OCI-LY3 (cell line): Measurements from ENCODE around the gene TAC4.

Experiments
- H2AFZ ChIP-seq: fragments of 200-600, 300-600 bp; shearing (Covaris generic); 2 replicates; pipeline ENCODE4 v1.6.0; 2014; ENCODE audit warnings: antibody characterized with exemption, low read depth, low read length
- H3K27ac ChIP-seq: fragments of 200-600, 300-600 bp; sonication (generic); 2 replicates; pipeline ENCODE4 v1.5.1; 2014; ENCODE audit warnings: mild to moderate bottlenecking, low read length, moderate library complexity, mixed read lengths
- H3K27me3 ChIP-seq: fragments of 200-600, 300-600 bp; sonication (generic); 2 replicates; pipeline ENCODE4 v1.6.1; 2014; ENCODE audit warnings: low read depth, low read length, mixed read lengths
- H3K36me3 ChIP-seq: fragments of 200-600, 300-600 bp; sonication (generic); replicated peaks from 2 replicates; pipeline ENCODE3; 2014; ENCODE audit warnings: low read depth, low read length, mixed read lengths
- H3K4me1 ChIP-seq: fragments of 300-600, 200-600 bp; sonication (generic); 2 replicates; pipeline ENCODE4 v1.6.1; 2014; ENCODE audit warnings: low read length, mixed read lengths
- H3K4me2 ChIP-seq: fragments of 200-600, 300-600 bp; sonication (generic); 2 replicates; pipeline ENCODE4 v1.6.1; 2014; ENCODE audit warnings: low read length, mixed read lengths
- H3K4me3 ChIP-seq: fragments of 300-600, 200-600 bp; sonication (generic); 2 replicates; pipeline ENCODE4 v1.5.1; 2014; ENCODE audit warnings: antibody characterized with exemption, mild to moderate bottlenecking, low read length, moderate library complexity
- H3K79me2 ChIP-seq: fragments of 300-600, 200-600 bp; shearing (Covaris generic); 2 replicates; pipeline ENCODE4 v1.6.1; 2014; ENCODE audit warnings: mild to moderate bottlenecking, low read length, mixed read lengths
- H3K9ac ChIP-seq: fragments of 300-600, 200-600 bp; shearing (Covaris generic); 2 replicates; pipeline ENCODE4 v1.6.0; 2014; ENCODE audit warnings: mild to moderate bottlenecking, low read length, moderate library complexity
- H3K9me3 ChIP-seq: fragments of 200-600, 300-600 bp; shearing (Covaris generic); 2 replicates; pipeline ENCODE4 v1.6.1; 2014; ENCODE audit warnings: low read length, mixed read lengths; ENCODE audit not compliant: insufficient read depth
- H4K20me1 ChIP-seq: fragments of 200-600, 300-600 bp; sonication (generic); 2 replicates; pipeline ENCODE4 v1.6.1; 2016; ENCODE audit warnings: low read length, mixed read lengths; ENCODE audit not compliant: insufficient read depth
- EZH2phosphoT487 ChIP-seq: fragments of 200-600 bp; shearing (Covaris generic); IDR thresholded peaks from 2 replicates; pipeline ENCODE4 v1.6.1; 2018; ENCODE audit warnings: antibody characterized with exemption, mixed run types, low read depth
- TF ChIP-seq, protein P1 (sequence below): fragments of 200-600, 300-600 bp; sonication (generic); IDR thresholded peaks from 2 replicates; pipeline ENCODE4 v1.5.1; 2014; ENCODE audit warnings: antibody characterized with exemption, low read length, low read depth

TAC4 gene

DNA sequence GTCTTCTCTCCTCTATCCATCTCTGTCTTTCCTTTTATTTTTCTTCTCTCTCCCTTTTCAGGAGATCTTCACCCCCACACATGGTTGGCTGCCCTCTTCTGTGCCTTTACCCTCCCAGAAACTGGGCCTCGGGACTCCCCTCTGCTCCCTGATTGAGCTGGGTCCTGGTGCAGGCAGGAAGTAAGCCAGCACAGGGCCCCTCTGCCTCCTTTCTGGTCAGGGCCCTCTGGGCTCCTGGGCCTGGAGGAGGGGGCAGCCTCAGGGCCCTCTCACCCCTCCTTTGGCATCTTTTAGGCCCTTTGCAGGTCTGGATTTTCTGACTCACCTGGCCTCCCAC, 21.1 kb upstream of the TAC4 start:
- Histone ChIP-seq H3K4me1 (no peaks in the 10 kb centered on the region), H3K9ac (no peak overlapping the region), H3K79me2 (no peaks in the 10 kb centered on the region), H3K27ac (no peak overlapping the region), H3K27me3 (no peaks in the 10 kb centered on the region), H3K36me3 (no peaks in the 10 kb centered on the region), H3K4me2 (no peak overlapping the region), H2AFZ (no peak overlapping the region), H3K9me3 (no peaks in the 10 kb centered on the region), H4K20me1 (no peaks in the 10 kb centered on the region), H3K4me3 (no peak overlapping the region)
- no peak for TF ChIP-seq EZH2phosphoT487
- TF ChIP-seq, protein P1, sequence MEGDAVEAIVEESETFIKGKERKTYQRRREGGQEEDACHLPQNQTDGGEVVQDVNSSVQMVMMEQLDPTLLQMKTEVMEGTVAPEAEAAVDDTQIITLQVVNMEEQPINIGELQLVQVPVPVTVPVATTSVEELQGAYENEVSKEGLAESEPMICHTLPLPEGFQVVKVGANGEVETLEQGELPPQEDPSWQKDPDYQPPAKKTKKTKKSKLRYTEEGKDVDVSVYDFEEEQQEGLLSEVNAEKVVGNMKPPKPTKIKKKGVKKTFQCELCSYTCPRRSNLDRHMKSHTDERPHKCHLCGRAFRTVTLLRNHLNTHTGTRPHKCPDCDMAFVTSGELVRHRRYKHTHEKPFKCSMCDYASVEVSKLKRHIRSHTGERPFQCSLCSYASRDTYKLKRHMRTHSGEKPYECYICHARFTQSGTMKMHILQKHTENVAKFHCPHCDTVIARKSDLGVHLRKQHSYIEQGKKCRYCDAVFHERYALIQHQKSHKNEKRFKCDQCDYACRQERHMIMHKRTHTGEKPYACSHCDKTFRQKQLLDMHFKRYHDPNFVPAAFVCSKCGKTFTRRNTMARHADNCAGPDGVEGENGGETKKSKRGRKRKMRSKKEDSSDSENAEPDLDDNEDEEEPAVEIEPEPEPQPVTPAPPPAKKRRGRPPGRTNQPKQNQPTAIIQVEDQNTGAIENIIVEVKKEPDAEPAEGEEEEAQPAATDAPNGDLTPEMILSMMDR: no peak

DNA sequence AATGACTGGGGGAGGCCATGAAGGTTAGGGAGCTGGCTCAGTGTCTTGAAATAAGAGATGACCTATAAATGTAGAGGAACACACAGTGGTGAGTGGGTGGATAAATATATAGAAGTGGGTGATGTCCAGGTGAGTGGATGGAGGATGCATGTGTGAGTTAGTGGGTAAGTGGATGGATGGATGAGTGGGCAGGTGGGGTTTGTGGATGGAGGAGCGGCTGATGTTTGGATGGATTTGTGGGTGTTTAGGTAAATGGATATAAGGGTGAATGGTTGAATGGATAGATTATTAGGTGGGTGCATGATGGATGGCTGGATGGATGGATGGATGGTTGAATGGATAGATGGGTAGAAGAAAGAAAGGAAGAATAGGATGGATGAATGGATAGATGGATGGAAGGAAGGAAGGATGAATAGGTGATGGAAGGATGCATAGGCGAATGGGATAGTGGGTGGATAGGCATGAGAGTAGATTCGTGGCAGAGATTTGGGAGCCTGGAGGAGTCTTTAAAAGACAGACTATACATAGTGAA, 19.1 kb upstream of the TAC4 start:
- Histone ChIP-seq H3K36me3 (no peaks in the 10 kb centered on the region), H3K9me3 (no peaks in the 10 kb centered on the region), H3K4me1 (no peaks in the 10 kb centered on the region), H3K9ac (no peak overlapping the region), H3K79me2 (no peaks in the 10 kb centered on the region), H3K27me3 (no peaks in the 10 kb centered on the region), H4K20me1 (no peaks in the 10 kb centered on the region), H3K4me3 (no peak overlapping the region), H3K4me2 (no peak overlapping the region), H3K27ac (no peak overlapping the region), H2AFZ (no peak overlapping the region)
- TF ChIP-seq, protein P1: no peak
- TF ChIP-seq EZH2phosphoT487: no peak

DNA sequence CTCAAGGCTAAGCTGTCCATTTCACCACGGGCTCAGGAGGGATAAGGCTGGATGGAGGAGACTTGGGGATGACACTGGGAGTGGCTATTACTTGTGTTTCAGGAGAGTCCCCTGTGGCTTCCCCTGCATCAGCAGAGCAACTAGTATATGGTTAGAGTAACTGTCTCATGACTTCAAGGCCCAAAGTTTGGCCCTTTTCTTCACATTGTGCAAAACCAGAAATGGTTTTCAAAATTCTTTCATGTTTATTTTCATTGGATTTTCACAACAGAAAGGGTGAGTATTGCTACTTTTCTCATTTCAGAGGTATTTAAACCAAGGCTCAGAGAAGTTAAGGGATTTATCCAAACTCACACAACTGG, 18.1 kb upstream of the TAC4 start:
- H3K27me3 ChIP-seq: no peaks in the 10 kb centered on the region
- H3K79me2 ChIP-seq: no peaks in the 10 kb centered on the region
- H3K4me2 ChIP-seq: no peak overlapping the region
- no peaks in the 10 kb centered on the region for H3K4me1 ChIP-seq
- H2AFZ ChIP-seq: no peak overlapping the region
- no peak overlapping the region for H3K4me3 ChIP-seq
- H3K36me3 ChIP-seq: no peaks in the 10 kb centered on the region
- H3K9ac ChIP-seq: no peak overlapping the region
- H4K20me1 ChIP-seq: no peaks in the 10 kb centered on the region
- H3K9me3 ChIP-seq: no peaks in the 10 kb centered on the region
- H3K27ac ChIP-seq: no peak overlapping the region
- TF ChIP-seq, protein P1: no peak
- TF ChIP-seq EZH2phosphoT487: no peak

DNA sequence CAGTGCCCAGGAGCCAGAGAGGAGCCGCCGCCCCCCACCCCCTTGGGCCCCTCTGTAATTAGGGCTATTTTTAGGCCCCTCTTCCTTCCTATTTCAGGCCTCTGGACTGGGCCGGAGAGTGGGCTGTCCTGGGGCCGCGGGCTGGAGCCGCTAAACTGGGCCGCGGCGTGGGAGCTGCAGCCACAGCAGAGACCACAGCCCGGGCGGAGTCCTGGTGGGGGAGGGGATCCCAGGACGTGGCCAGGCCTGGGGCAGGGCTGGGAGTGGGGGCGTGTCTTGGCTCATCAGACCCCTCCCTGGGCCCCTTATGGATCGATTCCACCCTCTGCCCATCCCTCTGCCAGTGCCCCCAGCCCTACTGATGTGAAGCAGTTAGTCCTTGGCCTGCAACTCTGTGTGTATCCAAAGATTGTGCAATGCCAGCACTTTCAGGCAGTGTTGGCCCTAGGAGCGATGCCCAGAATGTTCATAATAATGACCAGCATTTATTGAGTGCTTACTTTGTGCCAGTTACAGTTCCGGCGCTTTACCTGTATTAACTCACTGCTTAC, 15.0 kb upstream of the TAC4 start:
- Histone ChIP-seq H3K27ac (no peak overlapping the region), H3K79me2 (no peaks in the 10 kb centered on the region), H3K4me3 (no peak overlapping the region), H3K4me1 (no peaks in the 10 kb centered on the region), H3K4me2 (no peak overlapping the region), H2AFZ (no peak overlapping the region), H3K9me3 (no peaks in the 10 kb centered on the region), H3K36me3 (no peaks in the 10 kb centered on the region), H3K27me3 (no peaks in the 10 kb centered on the region), H4K20me1 (no peaks in the 10 kb centered on the region), H3K9ac (no peak overlapping the region)
- TF ChIP-seq, protein P1: no peak
- TF ChIP-seq EZH2phosphoT487: no peak
